Stimulated activated CD4-positive, alpha-beta T cell treated with anti-CD3 and anti-CD28 coated beads, Interleukin-4, amount 100 ng/mL, for 48 hours (primary cell): ENCODE results near the gene DGCR2.
A peak's percentile ranks its signal among the peaks of the same experiment; 100 is the strongest.

Experiments used
- DNase-seq, 2 donors: peaks; one replicate each; pipeline ENCODE4 v3.0.0-alpha.2; 2020; ENCODE audit warnings: low read depth in 2 of 2

DGCR2 gene

DNA sequence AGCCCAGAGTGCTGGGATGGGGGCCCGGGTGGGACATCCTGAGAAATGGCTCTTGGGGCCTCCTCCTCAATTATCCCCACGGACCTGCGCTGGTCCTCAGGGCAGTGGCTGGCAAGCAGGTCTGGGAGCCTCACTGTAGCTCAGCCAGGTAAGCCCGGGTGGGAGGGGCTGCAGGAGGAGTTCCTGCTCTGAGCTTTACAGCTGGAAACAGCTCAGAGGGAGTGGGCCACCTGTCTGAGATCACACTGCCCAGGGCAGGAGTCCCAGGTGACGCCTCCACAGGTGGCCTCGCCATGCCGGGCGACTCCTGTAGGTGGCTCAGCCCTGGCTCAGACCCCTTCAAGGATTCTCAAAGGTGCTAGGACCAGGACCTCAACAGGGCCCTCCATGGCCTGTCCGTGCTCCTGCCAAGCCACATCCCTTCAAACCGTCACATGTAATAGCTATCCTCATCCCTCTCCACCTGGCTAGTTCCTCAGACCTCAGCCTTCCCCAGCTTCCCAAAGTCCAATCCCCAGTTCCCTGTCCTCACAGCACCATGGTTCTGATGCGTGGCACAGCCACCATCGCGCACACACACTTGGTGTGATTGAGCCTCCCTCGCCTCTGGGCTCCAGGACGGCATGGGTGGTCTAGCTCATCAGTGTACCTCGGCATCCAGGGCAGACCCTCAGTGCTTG, 5.3 kb upstream of the DGCR2 start:
- no peak for DNase-seq

DNA sequence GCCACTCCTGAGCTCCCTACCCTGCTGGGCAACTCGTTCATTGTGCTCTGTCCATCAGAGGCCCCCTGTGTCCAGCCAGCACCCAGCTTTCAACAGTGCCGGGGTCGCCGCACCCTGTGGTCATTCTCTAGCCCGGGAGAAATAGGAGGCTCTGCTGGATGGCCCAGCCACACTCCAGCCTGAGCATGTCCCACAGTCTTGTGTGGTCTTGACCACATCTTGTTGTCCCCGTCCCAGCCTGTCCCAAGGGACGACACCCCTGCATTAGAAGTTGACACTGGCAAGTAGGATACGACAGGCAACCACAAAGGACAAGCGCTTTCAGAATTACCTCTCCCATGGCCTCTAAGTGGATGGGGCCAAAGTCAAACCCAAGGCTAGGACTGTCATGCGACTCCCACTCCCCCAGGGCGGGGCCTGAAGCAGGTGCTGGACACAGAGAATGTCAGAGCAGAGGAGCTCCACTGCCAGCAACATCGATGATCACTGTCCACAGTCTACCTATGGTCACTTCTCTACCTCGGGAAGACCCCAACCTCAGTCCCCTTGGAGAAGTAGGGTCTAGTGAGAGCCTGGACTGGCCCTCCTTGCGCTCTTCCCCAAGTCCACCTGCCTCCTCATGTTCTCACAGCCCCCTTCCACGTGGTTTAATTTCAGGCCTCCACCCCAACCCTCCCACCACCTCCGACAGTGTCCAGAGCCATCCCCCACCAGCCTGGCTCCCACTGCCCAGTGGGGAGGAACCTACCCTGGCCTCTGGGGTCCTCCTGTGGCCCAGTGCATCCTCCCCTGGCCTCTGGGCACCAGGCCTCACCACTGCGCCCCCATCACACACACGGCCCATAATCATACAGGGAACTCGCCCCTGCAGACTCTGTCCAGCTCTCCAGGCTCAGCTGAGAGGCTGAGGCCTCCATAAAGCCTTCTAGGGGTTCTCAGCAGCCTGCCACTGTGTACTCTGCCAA, 4.4 kb upstream of the DGCR2 start:
- DNase-seq = no peak

GRCh38 chr22:19125474-19126308, 3.5 kb upstream of the DGCR2 start:
- DNase-seq = no peak

DNA sequence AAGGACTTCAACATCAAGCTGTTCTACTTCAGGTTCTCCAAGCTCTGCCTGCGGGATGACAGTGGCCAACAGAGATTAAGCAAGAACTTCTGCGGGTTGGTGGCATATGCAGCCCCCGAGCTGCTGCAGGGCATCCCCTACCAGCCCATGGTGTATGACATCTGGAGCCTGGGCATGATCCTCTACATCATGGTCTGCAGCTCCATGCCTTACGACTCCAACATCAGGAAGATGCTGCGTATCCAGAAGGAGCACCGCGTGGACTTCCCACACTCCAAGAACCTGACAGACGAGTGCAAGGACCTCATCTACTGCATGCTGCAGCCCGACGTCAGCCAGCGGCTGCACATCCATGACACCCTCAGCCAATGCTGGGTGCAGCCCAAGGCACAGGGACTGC, 2.8 kb upstream of the DGCR2 start:
- DNase-seq = no peak

DNA sequence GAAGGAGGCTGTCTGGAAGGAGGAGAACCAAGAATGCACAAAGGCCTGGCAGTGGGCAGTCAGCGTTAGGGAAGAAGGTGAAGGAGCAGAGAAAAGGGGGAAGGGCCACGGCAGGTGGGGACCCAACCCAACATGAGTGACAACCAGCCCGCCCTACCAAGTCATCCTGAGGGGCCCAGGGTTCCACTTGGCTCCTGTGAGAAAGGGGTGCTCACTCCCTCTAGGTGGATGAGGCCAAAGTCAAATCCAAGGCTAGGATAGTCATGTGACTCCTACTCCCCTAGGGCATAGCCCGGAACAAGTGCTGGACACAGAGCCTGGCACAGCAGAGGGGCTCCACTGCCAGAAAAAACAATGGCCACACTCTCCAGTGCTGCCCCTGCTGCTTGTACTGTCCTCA, 2.2 kb upstream of the DGCR2 start:
- no peak for DNase-seq

GRCh38 chr22:19123936-19124335, 1.7 kb upstream of the DGCR2 start:
- no peak for DNase-seq

DNA sequence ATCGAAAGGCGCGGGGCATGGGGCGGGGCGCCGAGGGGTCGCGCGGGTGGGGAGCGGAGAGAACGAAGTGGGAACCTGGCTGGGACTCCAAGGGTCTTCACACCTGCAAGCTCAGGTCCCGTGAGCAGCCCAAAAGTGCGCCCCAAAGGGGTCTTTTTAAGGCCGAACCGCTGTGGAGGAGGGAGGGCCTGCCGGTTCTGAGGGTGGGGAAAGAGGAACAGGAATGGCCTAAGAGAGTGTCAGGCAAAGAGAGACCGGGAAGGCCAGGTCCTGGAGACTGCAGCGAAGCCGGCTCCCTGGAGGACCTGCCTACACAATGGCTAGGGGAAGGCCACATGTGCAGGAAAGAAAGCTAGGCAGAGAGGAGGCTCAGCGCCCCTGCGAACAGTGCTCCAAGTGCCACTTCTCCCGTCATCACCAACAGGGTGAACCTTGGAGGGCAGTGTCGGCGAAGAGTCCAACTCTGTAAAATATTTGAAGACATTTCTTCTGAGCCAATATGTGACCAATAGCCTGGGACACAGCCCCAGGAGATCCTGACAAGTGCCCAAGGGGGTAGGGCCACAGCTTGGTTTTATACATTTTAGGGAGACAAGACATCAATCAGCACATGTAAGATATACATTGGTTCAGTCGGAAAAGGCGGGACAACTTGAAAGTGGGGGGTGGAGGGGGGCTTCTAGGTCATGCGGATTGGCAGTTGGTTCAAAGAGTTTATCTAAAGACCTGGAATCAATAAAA, 710 bp upstream of the DGCR2 start:
- DNase-seq = no peak

GRCh38 chr22:19121631-19122142, 525 bp downstream of the DGCR2 start:
- DNase-seq = peak; percentile 22 to 23

- DNase-seq = no peak
These were observed 1.2 kb downstream of the DGCR2 start for GRCh38 chr22:19120829-19121630.

DNA sequence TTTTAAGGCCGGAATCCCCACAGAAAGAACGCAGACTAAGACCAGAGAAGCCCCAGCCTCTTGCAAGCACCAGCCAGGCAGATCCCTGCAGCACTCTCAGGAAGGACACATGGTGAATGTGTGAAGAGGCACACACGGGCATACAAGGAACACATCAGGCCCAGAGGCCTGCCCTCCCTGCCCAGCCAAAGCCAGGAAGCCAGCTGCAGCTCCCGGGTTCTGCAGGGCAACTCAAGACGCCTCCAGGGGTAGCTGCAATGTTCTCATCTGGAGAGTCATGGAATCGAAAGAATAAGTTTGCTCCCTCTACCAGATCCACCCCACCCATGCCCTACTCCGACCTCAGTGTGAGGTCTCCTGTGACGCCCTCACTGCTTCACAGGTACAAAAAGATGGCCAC, 2.3 kb downstream of the DGCR2 start:
- DNase-seq = no peak

DNA sequence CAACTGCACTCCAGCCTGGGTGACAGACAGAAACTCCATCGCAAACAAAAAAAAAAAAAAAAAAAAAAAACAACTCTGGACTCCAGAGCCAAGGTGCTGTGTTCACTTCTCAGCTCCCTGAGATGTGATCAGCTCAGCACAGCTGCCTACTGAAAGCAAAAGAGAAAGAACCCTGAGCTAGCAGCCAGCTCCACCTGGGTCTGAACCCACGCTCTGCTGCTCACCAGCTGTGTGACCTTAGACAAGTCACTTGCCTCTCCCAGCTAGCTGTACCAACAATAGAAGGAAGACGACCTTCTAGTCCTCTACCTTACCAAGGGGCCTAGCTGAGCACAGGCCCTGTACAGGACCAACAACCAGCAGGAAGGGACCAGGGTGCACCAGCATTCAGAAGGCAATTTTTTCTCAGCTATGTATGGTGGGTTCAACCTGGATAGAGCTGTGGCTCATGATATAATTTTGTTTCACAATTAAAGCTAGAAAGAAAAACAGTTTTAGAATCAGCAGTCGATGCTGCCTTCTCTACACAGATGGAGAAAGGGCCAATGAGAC, 3.8 kb downstream of the DGCR2 start:
- DNase-seq = no peak

DNA sequence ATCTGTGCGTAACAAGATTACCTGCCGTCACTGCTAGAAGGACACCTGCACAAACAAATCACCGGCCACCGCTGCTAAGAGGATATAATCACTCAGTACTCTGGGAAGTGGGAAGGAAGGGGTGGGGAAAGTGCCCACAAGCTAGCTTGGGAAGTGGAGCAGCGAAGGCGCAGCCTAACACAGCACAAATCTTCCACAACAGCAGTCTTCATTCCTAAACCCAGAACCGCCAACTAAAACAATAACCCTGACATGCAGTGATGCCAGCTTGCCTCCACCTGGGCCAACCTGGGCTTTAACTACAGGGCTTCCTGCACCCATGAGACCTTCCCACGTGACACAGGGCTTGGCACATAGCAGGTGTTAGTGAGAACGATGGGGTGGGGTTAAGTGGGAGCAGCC, 5.1 kb downstream of the DGCR2 start:
- DNase-seq = no peak

DNA sequence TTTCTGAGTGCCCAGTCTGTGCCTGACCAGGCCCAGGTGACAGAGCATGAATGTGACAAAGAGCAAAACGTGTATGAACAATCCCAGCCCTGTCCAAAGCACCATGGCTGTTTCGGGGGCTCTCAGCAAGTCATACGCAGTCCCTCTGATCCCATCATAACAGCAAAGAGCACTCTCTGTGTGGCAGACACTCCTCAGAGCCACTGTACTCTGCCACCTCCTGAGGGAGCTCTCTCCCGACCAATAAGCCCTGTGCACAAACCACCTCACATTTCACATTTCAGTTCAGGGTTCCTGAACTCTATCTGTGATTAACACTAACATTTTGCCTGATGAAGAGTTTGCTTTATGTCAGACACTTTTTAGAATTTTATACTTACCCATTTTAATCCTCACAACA, 6.6 kb downstream of the DGCR2 start:
- no peak for DNase-seq

DNA sequence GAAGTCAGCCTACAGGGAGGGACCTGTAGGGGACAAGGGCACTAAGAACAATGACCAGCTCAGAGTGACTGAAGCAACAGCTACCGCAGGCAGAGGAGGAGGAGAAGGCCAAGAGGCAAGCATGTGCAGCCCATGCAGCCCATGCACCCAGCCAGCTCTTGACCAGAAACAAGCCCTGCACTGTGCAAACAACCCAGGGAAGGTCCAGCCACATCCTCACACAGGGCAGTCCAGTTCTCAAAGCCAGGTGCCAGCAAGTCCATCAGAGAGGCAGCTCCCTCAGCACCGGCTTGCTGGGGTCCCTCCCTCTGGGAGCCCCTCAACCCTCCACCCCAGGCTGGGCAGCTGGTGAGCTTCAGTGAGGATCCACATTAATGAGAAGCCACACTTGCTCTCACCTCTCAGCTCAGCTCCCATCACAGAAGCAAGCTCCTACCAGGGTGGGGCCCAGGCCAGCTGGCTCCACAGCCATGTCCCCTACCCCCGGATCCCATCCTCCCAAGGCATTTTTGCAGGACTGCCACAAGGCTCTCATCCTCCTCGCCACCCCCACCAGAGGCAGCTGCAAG, 7.1 kb downstream of the DGCR2 start:
- no peak for DNase-seq

- no peak for DNase-seq
These were observed 8.8 kb downstream of the DGCR2 start for GRCh38 chr22:19113429-19113828.

DNA sequence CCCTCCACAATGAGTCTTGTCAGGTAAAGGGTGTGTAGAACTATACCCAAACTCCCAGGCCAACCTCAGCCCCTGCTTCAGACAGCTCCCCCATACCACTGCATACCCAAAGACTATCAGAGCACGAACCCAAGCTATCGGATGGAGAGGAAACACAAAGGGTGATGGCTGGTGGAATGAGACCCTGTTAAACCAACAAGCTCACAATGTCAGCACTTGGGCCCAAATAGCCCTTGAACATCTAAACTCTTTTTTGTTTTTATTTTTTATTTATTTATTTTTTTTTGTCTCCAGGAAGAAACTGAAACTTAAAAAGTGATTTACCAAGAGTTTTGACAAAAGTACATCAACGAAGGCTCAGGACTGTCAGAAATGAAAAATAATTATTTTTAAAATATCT, 10.6 kb downstream of the DGCR2 start:
- DNase-seq = no peak

- DNase-seq = no peak
These were observed 11.1 kb downstream of the DGCR2 start for GRCh38 chr22:19111140-19111539.

- DNase-seq = no peak
These were observed 11.6 kb downstream of the DGCR2 start for GRCh38 chr22:19110646-19111045.

DNA sequence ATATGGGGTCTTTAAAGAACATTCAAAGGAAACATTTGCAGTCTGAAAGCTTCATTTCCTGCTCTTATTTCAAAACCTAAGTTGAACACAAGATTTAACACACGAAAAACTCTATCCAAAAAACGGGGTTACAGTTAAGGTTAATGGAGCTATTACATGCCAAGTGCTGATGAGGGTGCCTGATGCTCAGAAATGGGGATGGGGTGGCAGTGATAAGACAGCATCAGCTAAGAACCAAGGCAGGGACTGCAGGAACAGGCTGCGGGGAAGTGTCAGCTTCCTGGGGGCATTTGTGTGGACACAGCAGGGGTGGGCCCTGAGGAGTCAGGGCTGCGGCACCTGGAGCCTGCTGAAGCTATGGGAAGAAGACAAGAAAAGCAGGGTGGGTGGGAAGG, 12.2 kb downstream of the DGCR2 start:
- no peak for DNase-seq
